AG10803 (cell line): ENCODE results near the gene VRTN.
A peak's percentile ranks its signal among the peaks of the same experiment; 100 is the strongest.
"Not testable (repeated sequence)": the region's sequence is repeated elsewhere in the genome, so short reads cannot be mapped to it uniquely, and the experiment has no call there.

Source experiments
- DNase-seq: peaks from one replicate; pipeline ENCODE4 v3.0.0; 2010; ENCODE audit warnings: low read depth
- H3K4me3 ChIP-seq: 2 replicates; pipeline ENCODE4 v1.5.1; 2011; ENCODE audit warnings: mild to moderate bottlenecking, low read length, control low read depth
- CTCF ChIP-seq: conservative IDR thresholded peaks from 2 replicates; pipeline ENCODE4 v1.5.1; 2011; ENCODE audit warnings: mild to moderate bottlenecking, low read length, control low read depth, inconsistent platforms

The VRTN gene

GRCh38 chr14:74326369-74327152, 21.7 kb upstream of the VRTN start:
- DNase-seq: no peak
- no peak for TF ChIP-seq CTCF
- no peak overlapping the region for H3K4me3 ChIP-seq

GRCh38 chr14:74329950-74330552, 18.2 kb upstream of the VRTN start:
- not testable (repeated sequence) for H3K4me3 ChIP-seq, DNase-seq

GRCh38 chr14:74333909-74334308, 14.4 kb upstream of the VRTN start:
- H3K4me3 ChIP-seq: no peak overlapping the region
- TF ChIP-seq CTCF: no peak
- peak; percentile 95 for DNase-seq

GRCh38 chr14:74346341-74346740, 1.9 kb upstream of the VRTN start:
- DNase-seq: no peak
- H3K4me3 ChIP-seq: no peak overlapping the region
- no peak for TF ChIP-seq CTCF

GRCh38 chr14:74347097-74347794, 1.0 kb upstream of the VRTN start:
- H3K4me3 ChIP-seq: no peak overlapping the region
- no peak for TF ChIP-seq CTCF
- no peak for DNase-seq

- H3K4me3 ChIP-seq: no peak overlapping the region
- no peak for TF ChIP-seq CTCF
- DNase-seq: no peak
These were observed 523 bp upstream of the VRTN start for GRCh38 chr14:74347795-74348100.

GRCh38 chr14:74348735-74349463, 628 bp downstream of the VRTN start:
- DNase-seq: no peak
- TF ChIP-seq CTCF: no peak
- H3K4me3 ChIP-seq: no peak overlapping the region
